Gastrocnemius medialis (tissue), 4 donors: ENCODE data around the gene NDUFB4. TPM values are rescaled to one million over a fixed set of nuclear protein-coding genes. Genes with fewer than 3 reads are reported as not detected.

Experiments used
- ATAC-seq, 2 donors: fragments of 150-250 bp; one replicate each; pipeline ENCODE4 v1.9.1; 2016
- DNase-seq, 2 donors: peaks; one replicate each; pipeline ENCODE4 v3.0.0-alpha.2; 2019
- H3K27ac ChIP-seq, 4 donors: fragments of 200-600 bp; sonication (generic); 1 replicate in 1 of 4; 2 replicates in 3 of 4; pipeline ENCODE4 v1.5.1; 2016 to 2018; ENCODE audit warnings: mild to moderate bottlenecking in 2 of 4, moderate library complexity in 1 of 4
- H3K27me3 ChIP-seq, 3 donors: fragments of 200-600 bp; sonication (generic) in 2 of 3; 1 replicate in 1 of 3; 2 replicates in 2 of 3; pipeline versions ENCODE4 v1.5.1 to v1.6.0; 2016 to 2019; ENCODE audit warnings: mild to moderate bottlenecking in 1 of 3, moderate library complexity in 1 of 3
- H3K36me3 ChIP-seq, 2 donors: fragments of 200-600 bp; sonication (generic) in 1 of 2; one replicate each; pipeline ENCODE4 v1.5.1; 2017 to 2018
- H3K4me1 ChIP-seq, 2 donors: fragments of 200-600 bp; sonication (generic) in 1 of 2; one replicate each; pipeline ENCODE4 v1.5.1; 2016 to 2017; ENCODE audit warnings: mild to moderate bottlenecking in 2 of 2
- H3K4me3 ChIP-seq, 4 donors: fragments of 200-600 bp; sonication (generic) in 3 of 4; 1 replicate in 1 of 4; 2 replicates in 3 of 4; pipeline ENCODE4 v1.5.1; 2016 to 2019; ENCODE audit warnings: mild to moderate bottlenecking in 2 of 4
- H3K9me3 ChIP-seq, 3 donors: fragments of 200-600 bp; sonication (generic) in 2 of 3; 1 replicate in 1 of 3; 2 replicates in 2 of 3; pipeline ENCODE4 v1.5.1; 2016 to 2019
- POLR2A ChIP-seq, 2 donors: fragments of 450-650 bp; IDR thresholded peaks; one replicate each; pipeline ENCODE4 v1.6.1; 2017; ENCODE audit warnings: antibody characterized with exemption in 2 of 2, mild to moderate bottlenecking in 2 of 2, moderate library complexity in 2 of 2
- in situ Hi-C, 4 donors: fragments of 200-750 bp; cut with MboI; loops; one replicate each; pipeline versions ENCODE4 v1.15.0 to v1.8.0; 2017; ENCODE audit warnings: low sequenced_read_pairs in 4 of 4
- intact Hi-C: fragments of 100-400 bp; cut with DNase I; formaldehyde crosslinking; loops from one replicate; pipeline ENCODE4 v1.15.1; 2023; ENCODE audit warnings: low total_unique reads
- total RNA-seq, 4 donors: library from RNA; depleted of rRNA; stranded (reverse); fragments of >200 nt; gene quantifications; one replicate each; pipeline versions ENCODE4 v1.1.0 to v1.2.3, GENCODE V29; 2016
- TF ChIP-seq, protein P1 (sequence below), 5 experiments: fragments of 450-650 bp in 3 of 5; fragments of 200-600 bp in 2 of 5; sonication (generic) in 2 of 5; IDR thresholded peaks in 4 of 5; conservative IDR thresholded peaks in 1 of 5; 1 replicate in 4 of 5; 2 replicates in 1 of 5; pipeline ENCODE4 v1.5.1; 2016 to 2019; ENCODE audit warnings: antibody characterized with exemption in 5 of 5, mild to moderate bottlenecking in 3 of 5, moderate library complexity in 3 of 5

NDUFB4 gene
- total RNA-seq, 4 donors from 2014 or later, result 186 to 413 (median 377) TPM

DNA sequence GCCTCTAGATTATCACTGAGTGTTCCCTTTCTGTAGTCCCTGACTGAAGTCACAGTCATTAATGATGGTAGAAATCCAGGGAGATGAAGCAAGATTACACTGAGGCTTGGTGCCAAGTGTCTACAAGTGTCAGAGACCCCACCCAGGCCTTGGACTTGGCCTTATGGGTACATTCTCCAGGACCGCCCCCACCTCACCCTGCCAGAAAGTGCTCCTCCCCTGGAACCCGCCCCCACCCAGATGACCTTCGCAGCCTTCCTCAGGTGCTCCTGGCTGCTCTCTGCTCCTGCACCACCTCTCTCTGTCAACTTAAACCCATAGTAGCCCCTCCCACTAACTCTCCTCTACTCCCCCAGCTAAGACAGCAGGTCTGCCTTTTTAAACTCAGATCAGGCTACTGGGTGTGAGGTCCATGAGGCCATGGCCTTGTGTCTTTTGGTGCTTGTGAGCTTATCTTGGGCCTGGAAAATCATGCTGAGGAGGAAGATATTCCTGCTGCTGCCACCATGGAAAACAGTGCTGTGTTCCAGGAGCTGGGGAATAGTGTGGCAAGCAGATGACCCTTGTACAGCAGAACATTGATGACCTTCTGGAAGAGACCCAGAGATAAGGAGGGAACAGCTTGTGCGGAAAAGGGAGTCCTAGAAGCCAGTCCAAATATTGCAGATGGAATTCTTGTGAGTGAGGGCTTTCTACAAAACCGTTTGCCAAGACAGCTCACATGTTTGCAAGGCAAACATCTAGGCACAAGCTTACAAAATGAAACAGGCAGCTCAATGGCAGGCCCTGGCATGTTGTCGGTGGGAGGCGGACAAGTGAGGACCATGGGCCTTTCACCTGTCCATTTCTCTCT, 40.3 kb upstream of the NDUFB4 start:
- DNase-seq, result peak in 1 of 2 donors; percentile 21
- ATAC-seq, result no peak
- peaks cover 18 to 30% of the 10 kb centered on the region in 2 donors for H3K4me1 ChIP-seq
- H3K9me3 ChIP-seq, result no peaks in the 10 kb centered on the region
- H3K36me3 ChIP-seq, result no peaks in the 10 kb centered on the region
- H3K27ac ChIP-seq, result peak overlapping the region in 1 of 4 donors; percentile 40
- H3K27me3 ChIP-seq, result no peaks in the 10 kb centered on the region
- no peak overlapping the region for H3K4me3 ChIP-seq
- TF ChIP-seq POLR2A (IDR thresholded peaks at IDR 0.05), result no peak
- TF ChIP-seq, protein P1, sequence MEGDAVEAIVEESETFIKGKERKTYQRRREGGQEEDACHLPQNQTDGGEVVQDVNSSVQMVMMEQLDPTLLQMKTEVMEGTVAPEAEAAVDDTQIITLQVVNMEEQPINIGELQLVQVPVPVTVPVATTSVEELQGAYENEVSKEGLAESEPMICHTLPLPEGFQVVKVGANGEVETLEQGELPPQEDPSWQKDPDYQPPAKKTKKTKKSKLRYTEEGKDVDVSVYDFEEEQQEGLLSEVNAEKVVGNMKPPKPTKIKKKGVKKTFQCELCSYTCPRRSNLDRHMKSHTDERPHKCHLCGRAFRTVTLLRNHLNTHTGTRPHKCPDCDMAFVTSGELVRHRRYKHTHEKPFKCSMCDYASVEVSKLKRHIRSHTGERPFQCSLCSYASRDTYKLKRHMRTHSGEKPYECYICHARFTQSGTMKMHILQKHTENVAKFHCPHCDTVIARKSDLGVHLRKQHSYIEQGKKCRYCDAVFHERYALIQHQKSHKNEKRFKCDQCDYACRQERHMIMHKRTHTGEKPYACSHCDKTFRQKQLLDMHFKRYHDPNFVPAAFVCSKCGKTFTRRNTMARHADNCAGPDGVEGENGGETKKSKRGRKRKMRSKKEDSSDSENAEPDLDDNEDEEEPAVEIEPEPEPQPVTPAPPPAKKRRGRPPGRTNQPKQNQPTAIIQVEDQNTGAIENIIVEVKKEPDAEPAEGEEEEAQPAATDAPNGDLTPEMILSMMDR (IDR thresholded peaks at IDR 0.05 in 4 of 5, conservative IDR thresholded peaks at IDR 0.05 in 1 of 5), result no peak
- in situ Hi-C loops (loop anchor here in 3 of 4 donors (25.0 kb wide), 2 partner anchors 231 to 669 kb away; no protein-coding TSS in a partner anchor), intact Hi-C loops (no loop called here)

DNA sequence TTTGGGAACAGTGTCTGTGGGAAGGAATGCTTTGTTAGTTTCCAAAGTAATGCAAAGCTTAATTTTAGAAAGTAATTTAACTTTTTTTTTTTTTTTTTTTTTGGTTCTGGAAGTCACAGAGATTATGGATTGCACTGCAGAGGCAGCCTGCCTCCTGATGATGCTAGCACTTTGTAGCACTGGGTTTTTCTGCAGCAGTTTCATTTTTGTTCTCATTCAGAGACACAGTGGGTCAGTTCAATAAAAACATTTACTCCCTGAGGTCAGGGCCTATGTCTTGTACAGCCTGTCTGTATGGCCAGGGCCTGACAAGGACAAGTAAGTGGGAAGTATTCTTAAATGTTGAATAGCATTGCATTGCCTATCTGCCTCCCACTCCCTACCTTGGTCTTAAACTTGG, 39.0 kb upstream of the NDUFB4 start:
- DNase-seq, result no peak
- TF ChIP-seq POLR2A (IDR thresholded peaks at IDR 0.05), result no peak
- TF ChIP-seq, protein P1 (IDR thresholded peaks at IDR 0.05 in 4 of 5, conservative IDR thresholded peaks at IDR 0.05 in 1 of 5), result no peak
- H3K9me3 ChIP-seq, result no peaks in the 10 kb centered on the region
- H3K4me3 ChIP-seq, result no peak overlapping the region
- no peaks in the 10 kb centered on the region for H3K36me3 ChIP-seq
- intact Hi-C loops (no loop called here), in situ Hi-C loops (loop anchor here in 3 of 4 donors (25.0 kb wide), 2 partner anchors 230 to 670 kb away; no protein-coding TSS in a partner anchor)
- no peak for ATAC-seq
- H3K27me3 ChIP-seq, result no peaks in the 10 kb centered on the region
- peaks cover 18 to 33% of the 10 kb centered on the region in 2 donors for H3K4me1 ChIP-seq
- no peak overlapping the region for H3K27ac ChIP-seq

GRCh38 chr3:120558771-120559241, 37.3 kb upstream of the NDUFB4 start:
- DNase-seq, result peak; percentile 64 to 77
- in situ Hi-C loops (loop anchor here in 3 of 4 donors (25.0 kb wide), 2 partner anchors 228 to 672 kb away; no protein-coding TSS in a partner anchor), intact Hi-C loops (loop anchor here (1.0 kb wide), 3 partner anchors 37 to 316 kb away; partner anchors contain the start of gene NDUFB4)
- Histone ChIP-seq H3K27me3 (no peaks in the 10 kb centered on the region), H3K9me3 (no peaks in the 10 kb centered on the region), H3K4me3 (peak overlapping the region; percentile 52 to 60 (median 58)), H3K36me3 (no peaks in the 10 kb centered on the region), H3K4me1 (peaks cover 18 to 33% of the 10 kb centered on the region in 2 donors), H3K27ac (peak overlapping the region; percentile 51 to 78 (median 64))
- peak; percentile 70 to 82 for ATAC-seq
- TF ChIP-seq, protein P1 (IDR thresholded peaks at IDR 0.05 in 4 of 5, conservative IDR thresholded peaks at IDR 0.05 in 1 of 5), result peak; percentile 92 to 99 (median 92)
- no peak for TF ChIP-seq POLR2A (IDR thresholded peaks at IDR 0.05)

GRCh38 chr3:120559242-120560061, 36.7 kb upstream of the NDUFB4 start:
- ATAC-seq, result peak; percentile 17 to 62
- Histone ChIP-seq H3K27ac (peak overlapping the region; percentile 51 to 78 (median 64)), H3K4me3 (peak overlapping the region; percentile 52 to 60 (median 58)), H3K4me1 (peaks cover 18 to 31% of the 10 kb centered on the region in 2 donors), H3K9me3 (no peaks in the 10 kb centered on the region), H3K27me3 (no peaks in the 10 kb centered on the region), H3K36me3 (no peaks in the 10 kb centered on the region)
- intact Hi-C loops, result loop anchor here (1.0 to 2.0 kb wide), 4 partner anchors 37 to 316 kb away; partner anchors contain the start of gene NDUFB4
- DNase-seq, result peak in 1 of 2 donors; percentile 16
- TF ChIP-seq, protein P1 (IDR thresholded peaks at IDR 0.05 in 4 of 5, conservative IDR thresholded peaks at IDR 0.05 in 1 of 5), result peak in 2 of 5 experiments; percentile 8
- no peak for TF ChIP-seq POLR2A (IDR thresholded peaks at IDR 0.05)
- in situ Hi-C loops, result loop anchor here (5.0 to 25.0 kb wide), 6 partner anchors 228 to 672 kb away; no protein-coding TSS in a partner anchor
